Uterus (tissue), 2 donors: ENCODE data around the gene B4GAT1.
"Not testable (repeated sequence)": the region's sequence is repeated elsewhere in the genome, so short reads cannot be mapped to it uniquely, and the experiment has no call there.

Experiments used
- CTCF ChIP-seq, 4 experiments: fragments of 200-600 bp in 2 of 4; fragments of 450-650 bp in 2 of 4; sonication (generic) in 2 of 4; IDR thresholded peaks; one replicate each; pipeline ENCODE4 v1.5.1; 2016 to 2019; ENCODE audit warnings: antibody characterized with exemption in 4 of 4, mild to moderate bottlenecking in 2 of 4, moderate library complexity in 1 of 4
- POLR2A ChIP-seq, 2 donors: fragments of 450-650 bp; IDR thresholded peaks; one replicate each; pipeline ENCODE4 v1.6.1; 2016; ENCODE audit warnings: antibody characterized with exemption in 2 of 2, mild to moderate bottlenecking in 1 of 2, moderate library complexity in 1 of 2

GRCh38 chr11:66350560-66351235, 3.3 kb upstream of the B4GAT1 start:
- TF ChIP-seq CTCF, POLR2A (IDR thresholded peaks at IDR 0.05): not testable (repeated sequence)
